ENCODE measurements around the gene PDK1.

GRCh38 chr2:172550419-172550818 is 5.5 kb upstream of the PDK1 start:
- TF ChIP-seq CTCF (IDR thresholded peaks at IDR 0.05) (no peak), POLR2A (IDR thresholded peaks at IDR 0.05) (no peak)
